Vagina (tissue), 2 donors: ENCODE results near the gene RFC3. TPM values are rescaled to one million over a fixed set of nuclear protein-coding genes. Genes with fewer than 3 reads are reported as not detected.
A peak's percentile ranks its signal among the peaks of the same experiment; 100 is the strongest.

ENCODE experiments used
- DNase-seq, 2 donors: peaks; one replicate each; pipeline ENCODE4 v3.0.0-alpha.2; 2017; ENCODE audit errors: extremely low spot score in 2 of 2
- H3K27ac ChIP-seq: fragments of 200-600 bp; sonication (generic); one replicate; pipeline ENCODE4 v1.5.1; 2019
- H3K27me3 ChIP-seq: fragments of 200-600 bp; sonication (generic); one replicate; pipeline ENCODE4 v1.5.1; 2019
- H3K36me3 ChIP-seq, 2 donors: fragments of 200-600 bp; sonication (generic); one replicate each; pipeline ENCODE4 v1.5.1; 2017 to 2019
- H3K4me1 ChIP-seq: fragments of 200-600 bp; sonication (generic); one replicate; pipeline ENCODE4 v1.5.1; 2019
- H3K4me3 ChIP-seq, 2 donors: fragments of 200-600 bp; sonication (generic); 1 replicate in 1 of 2; 2 replicates in 1 of 2; pipeline ENCODE4 v1.5.1; 2016 to 2019
- H3K9me3 ChIP-seq: fragments of 200-600 bp; sonication (generic); one replicate; pipeline ENCODE4 v1.5.1; 2019
- POLR2A ChIP-seq, 2 donors: fragments of 450-650 bp; IDR thresholded peaks; one replicate each; pipeline ENCODE4 v1.6.1; 2017; ENCODE audit warnings: antibody characterized with exemption in 2 of 2, mild to moderate bottlenecking in 2 of 2, moderate library complexity in 2 of 2
- POLR2AphosphoS5 ChIP-seq, 2 donors: sonication (generic); formaldehyde crosslinking; IDR thresholded peaks; one replicate each; pipeline ENCODE4 v1.9.0; 2017; ENCODE audit warnings: antibody characterized with exemption in 2 of 2, mild to moderate bottlenecking in 2 of 2, low read depth in 1 of 2; ENCODE audit not compliant: insufficient read depth in 1 of 2
- intact Hi-C: fragments of 100-400 bp; cut with DNase I; formaldehyde crosslinking; loops from one replicate; pipeline ENCODE4 v1.15.1; 2023
- total RNA-seq: library from RNA; depleted of rRNA; stranded (reverse); fragments of >200 nt; gene quantifications from one replicate; pipeline ENCODE4 v1.2.3, GENCODE V29; 2016
- TF ChIP-seq, protein P1 (sequence below), 3 experiments: fragments of 450-650 bp in 2 of 3; fragments of 200-600 bp in 1 of 3; sonication (generic) in 1 of 3; IDR thresholded peaks; one replicate each; pipeline ENCODE4 v1.5.1; 2017 to 2019; ENCODE audit warnings: antibody characterized with exemption in 3 of 3, mild to moderate bottlenecking in 2 of 3, moderate library complexity in 2 of 3

Gene RFC3
- total RNA-seq, 1 donor from 2014 or later, result 8.6 TPM

DNA sequence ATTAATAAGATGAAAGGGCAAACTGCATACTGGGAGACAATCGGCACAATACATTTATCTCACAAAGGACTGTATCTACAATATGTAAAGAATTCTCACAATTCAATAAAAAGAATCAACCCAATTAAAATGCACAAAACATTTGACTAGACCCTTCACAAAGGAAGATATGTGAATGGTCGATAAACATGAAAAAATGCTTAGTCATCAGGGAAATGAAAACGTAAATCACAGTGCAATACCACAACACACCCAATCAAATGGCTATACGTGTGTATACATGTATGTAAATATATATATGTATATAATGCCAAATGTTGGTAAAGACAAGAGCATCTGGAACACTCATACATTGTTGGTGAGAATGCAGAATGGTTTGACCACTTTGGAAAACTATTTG is 21.9 kb upstream of the RFC3 start:
- Histone ChIP-seq H3K4me1 (no peaks in the 10 kb centered on the region), H3K27me3 (no peaks in the 10 kb centered on the region), H3K9me3 (no peaks in the 10 kb centered on the region), H3K27ac (no peak overlapping the region), H3K4me3 (no peak overlapping the region), H3K36me3 (no peaks in the 10 kb centered on the region)
- intact Hi-C loops, result no loop called here
- no peak for DNase-seq
- TF ChIP-seq, protein P1, sequence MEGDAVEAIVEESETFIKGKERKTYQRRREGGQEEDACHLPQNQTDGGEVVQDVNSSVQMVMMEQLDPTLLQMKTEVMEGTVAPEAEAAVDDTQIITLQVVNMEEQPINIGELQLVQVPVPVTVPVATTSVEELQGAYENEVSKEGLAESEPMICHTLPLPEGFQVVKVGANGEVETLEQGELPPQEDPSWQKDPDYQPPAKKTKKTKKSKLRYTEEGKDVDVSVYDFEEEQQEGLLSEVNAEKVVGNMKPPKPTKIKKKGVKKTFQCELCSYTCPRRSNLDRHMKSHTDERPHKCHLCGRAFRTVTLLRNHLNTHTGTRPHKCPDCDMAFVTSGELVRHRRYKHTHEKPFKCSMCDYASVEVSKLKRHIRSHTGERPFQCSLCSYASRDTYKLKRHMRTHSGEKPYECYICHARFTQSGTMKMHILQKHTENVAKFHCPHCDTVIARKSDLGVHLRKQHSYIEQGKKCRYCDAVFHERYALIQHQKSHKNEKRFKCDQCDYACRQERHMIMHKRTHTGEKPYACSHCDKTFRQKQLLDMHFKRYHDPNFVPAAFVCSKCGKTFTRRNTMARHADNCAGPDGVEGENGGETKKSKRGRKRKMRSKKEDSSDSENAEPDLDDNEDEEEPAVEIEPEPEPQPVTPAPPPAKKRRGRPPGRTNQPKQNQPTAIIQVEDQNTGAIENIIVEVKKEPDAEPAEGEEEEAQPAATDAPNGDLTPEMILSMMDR (IDR thresholded peaks at IDR 0.05), result no peak

DNA sequence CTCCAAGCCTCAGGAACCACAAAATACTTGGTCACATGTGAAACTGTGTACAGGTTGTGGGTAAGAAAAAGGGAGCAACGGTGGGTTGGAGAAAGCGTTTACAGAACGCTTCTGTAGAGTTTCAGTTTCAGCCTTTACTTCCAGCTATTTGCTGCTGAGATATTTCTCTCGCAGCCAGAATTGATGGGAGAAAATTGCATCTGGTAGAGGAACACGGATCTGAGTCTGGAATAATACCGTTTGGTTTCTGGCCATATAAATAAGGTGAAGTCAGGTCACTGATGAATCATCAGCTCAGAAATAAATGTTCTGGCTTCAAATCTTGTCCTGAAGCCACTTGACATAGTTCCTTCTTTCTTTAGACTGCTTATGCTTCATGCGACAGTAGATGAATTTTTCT is 20.3 kb upstream of the RFC3 start:
- Histone ChIP-seq H3K4me1 (no peaks in the 10 kb centered on the region), H3K4me3 (peak overlapping the region in 1 of 2 donors; percentile 4), H3K27me3 (no peaks in the 10 kb centered on the region), H3K27ac (no peak overlapping the region), H3K36me3 (no peaks in the 10 kb centered on the region), H3K9me3 (no peaks in the 10 kb centered on the region)
- TF ChIP-seq, protein P1 (IDR thresholded peaks at IDR 0.05), result no peak
- TF ChIP-seq POLR2AphosphoS5 (IDR thresholded peaks at IDR 0.05; ENCODE audit: insufficient read depth in 1 of 2, low read depth in 1 of 2) (no peak), POLR2A (IDR thresholded peaks at IDR 0.05) (no peak)
- no peak for DNase-seq
- intact Hi-C loops, result no loop called here

DNA sequence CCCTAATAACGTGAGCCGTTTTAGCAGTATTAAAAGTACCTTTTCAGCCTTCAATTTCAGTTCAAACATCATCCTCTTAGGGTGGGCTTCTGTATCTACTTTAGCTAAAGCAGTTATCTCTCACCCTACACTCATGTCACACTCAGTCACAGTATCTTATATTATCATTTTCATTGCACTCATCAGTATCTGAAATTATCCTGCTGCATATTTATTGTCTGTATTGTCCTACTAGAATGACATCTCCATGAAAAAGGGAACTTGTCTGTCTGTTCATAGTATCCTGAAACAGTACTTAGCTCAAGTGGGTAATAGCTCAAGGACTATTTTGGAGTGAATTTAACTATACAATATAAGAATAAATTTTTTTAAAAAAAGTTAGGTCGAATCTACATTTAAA is 19.9 kb upstream of the RFC3 start:
- H3K4me1 ChIP-seq, result no peaks in the 10 kb centered on the region
- H3K27me3 ChIP-seq, result no peaks in the 10 kb centered on the region
- no peaks in the 10 kb centered on the region for H3K36me3 ChIP-seq
- no peak overlapping the region for H3K27ac ChIP-seq
- no peaks in the 10 kb centered on the region for H3K9me3 ChIP-seq
- no peak for TF ChIP-seq POLR2A (IDR thresholded peaks at IDR 0.05)
- TF ChIP-seq, protein P1 (IDR thresholded peaks at IDR 0.05), result no peak
- no peak for TF ChIP-seq POLR2AphosphoS5 (IDR thresholded peaks at IDR 0.05; ENCODE audit: insufficient read depth in 1 of 2, low read depth in 1 of 2)
- intact Hi-C loops, result no loop called here
- DNase-seq, result no peak
- no peak overlapping the region for H3K4me3 ChIP-seq

DNA sequence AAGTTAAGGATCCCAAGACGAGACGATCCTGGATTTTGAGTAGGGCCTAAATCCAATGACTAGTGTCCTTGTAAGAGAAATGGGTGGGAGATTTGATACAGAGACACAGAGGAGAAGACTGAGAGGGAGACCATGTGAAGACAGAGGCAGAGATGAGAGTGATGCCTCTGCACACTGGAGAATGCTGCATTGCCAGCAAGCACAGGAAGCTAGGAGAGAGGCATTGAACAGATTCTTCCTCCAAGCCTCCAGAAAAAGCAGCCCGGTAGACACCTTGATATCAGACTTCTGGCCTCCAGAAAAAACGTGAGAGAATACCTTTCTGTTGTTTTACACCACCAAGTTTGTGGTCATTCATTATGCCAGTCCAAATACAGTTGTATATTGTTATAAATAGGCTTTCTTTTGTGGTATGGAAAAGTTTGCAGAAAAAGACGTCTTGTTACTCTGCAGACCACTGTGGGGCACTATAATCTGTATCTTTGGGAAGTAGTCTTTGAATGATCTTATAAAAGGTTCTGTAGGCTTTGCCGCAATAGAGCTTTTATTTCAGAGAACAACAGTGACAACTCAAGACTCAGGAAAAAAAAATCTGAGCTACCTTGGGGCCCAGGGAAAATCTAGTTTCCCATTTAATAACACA is 17.9 kb upstream of the RFC3 start:
- Histone ChIP-seq H3K27me3 (no peaks in the 10 kb centered on the region), H3K9me3 (no peaks in the 10 kb centered on the region), H3K36me3 (no peaks in the 10 kb centered on the region), H3K4me1 (no peaks in the 10 kb centered on the region), H3K4me3 (no peak overlapping the region), H3K27ac (no peak overlapping the region)
- TF ChIP-seq, protein P1 (IDR thresholded peaks at IDR 0.05), result peak in 1 of 3 experiments; percentile 34
- no peak for TF ChIP-seq POLR2A (IDR thresholded peaks at IDR 0.05)
- DNase-seq, result no peak
- intact Hi-C loops, result no loop called here

DNA sequence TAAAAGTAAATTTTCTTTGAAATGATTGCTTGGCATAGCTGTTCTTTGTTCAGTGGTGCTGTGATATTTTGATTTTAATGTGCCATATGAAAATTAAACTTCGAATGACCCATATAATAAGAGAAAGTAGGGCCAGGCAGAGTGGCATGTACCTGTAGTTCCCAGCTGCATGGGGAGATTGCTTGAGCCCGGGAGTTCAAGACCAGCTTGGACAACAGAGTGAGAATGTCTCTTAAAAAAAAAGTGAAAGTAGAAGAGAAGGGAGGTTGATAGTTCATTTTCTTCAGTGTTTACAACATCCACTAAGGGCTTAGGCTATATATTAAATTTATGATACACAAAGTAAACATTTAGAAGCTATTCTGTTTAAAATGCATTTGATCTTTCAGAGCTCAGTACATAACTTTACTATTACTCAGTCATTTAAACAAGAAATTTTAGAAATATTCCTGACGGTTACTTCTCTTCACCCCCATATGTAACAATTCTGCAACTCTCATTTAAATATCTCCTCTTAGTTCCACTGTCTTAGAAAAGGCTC is 17.2 kb upstream of the RFC3 start:
- Histone ChIP-seq H3K9me3 (no peaks in the 10 kb centered on the region), H3K27me3 (no peaks in the 10 kb centered on the region), H3K27ac (no peak overlapping the region), H3K36me3 (no peaks in the 10 kb centered on the region), H3K4me3 (no peak overlapping the region), H3K4me1 (no peaks in the 10 kb centered on the region)
- intact Hi-C loops, result no loop called here
- TF ChIP-seq POLR2A (IDR thresholded peaks at IDR 0.05) (no peak), POLR2AphosphoS5 (IDR thresholded peaks at IDR 0.05; ENCODE audit: insufficient read depth in 1 of 2, low read depth in 1 of 2) (no peak)
- TF ChIP-seq, protein P1 (IDR thresholded peaks at IDR 0.05), result no peak
- no peak for DNase-seq
